Mesangial cell (primary cell): Measurements from ENCODE around the gene MED25. TPM values are rescaled to one million over a fixed set of nuclear protein-coding genes. Genes with fewer than 3 reads are reported as not detected.

Experiments used
- total RNA-seq: library from RNA; depleted of rRNA; stranded (reverse); fragments of >200 nt; gene quantifications from 2 replicates; pipeline ENCODE4 v1.2.3, GENCODE V29; 2015

The MED25 gene
- total RNA-seq: 36.0 and 48.4 TPM in 2 replicates

DNA sequence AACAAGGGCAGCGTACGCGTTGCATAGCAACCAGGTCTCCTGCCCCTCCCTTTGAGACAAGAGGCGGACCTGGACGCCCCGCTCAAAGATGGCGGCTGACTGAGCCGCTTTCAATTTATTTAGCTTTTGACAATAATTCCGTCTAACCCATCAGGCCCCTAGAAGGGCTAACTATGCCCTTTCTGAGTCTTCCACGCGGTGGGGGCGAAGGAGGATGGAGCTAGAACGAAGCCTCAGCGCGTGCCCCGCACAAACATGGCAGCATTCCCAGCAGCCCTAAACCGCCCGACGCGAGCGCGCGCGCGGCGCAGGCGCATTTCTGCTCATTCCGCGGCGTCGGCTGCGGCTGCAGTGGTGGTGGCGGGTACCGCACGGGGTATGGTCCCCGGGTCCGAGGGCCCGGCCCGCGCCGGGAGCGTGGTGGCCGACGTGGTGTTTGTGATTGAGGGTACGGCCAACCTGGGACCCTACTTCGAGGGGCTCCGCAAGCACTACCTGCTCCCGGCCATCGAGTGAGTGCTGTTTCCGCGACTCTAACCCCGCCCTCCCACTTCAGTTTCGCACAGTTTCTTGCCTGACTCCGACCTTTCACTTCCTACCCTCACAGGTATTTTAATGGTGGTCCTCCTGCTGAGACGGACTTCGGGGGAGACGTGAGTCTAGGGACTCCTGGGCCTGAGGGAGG is at the start of gene MED25:
Gene MED25 (plus strand): TSS at position 326 of the 685 bp plus-strand sequence. CDS start 53 bp downstream, at position 379.

DNA sequence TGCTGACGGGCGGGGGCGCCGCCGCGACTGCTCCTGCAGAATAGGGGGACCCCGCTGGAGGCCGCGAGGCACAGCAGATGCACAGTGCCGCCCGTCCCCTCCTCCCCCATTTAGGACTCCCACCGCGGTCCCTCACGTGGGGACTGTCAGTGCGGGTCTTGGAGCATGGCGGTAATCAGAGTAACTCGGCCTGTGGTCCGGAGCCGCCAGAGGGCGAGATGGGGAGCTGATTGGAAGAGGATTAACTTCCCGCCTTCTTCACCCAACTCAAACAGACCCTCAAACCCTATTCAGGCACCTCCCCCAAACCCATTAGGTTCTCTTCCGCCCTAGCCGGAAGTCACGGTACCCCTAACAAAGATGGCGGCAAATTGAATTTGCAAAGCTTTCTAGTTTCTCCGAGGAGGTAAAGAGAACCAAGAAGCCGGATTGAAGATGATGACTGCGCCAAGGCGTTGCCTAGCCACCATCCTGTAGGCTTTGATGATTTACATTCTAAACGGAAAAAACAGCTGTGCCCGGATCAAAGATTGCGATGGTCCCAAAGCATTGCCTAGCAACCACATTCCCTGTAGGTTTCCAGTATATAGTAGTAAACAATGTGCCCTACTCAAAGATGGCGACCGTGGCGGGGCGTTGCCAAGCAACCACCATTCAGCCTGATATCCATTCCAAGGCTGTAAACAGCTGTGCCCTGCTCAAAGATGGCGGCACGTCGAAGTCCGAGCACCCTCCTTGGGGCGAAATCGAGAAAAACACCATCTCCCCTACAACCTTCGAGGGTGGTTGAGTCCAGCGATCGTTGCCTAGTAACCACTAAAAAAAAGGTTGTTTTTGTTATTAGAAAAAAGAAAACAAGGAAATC is 4.9 kb upstream of the MED25 start, which contains the start of gene FUZ:
Gene FUZ (minus strand): TSS at position 296 of the 865 bp plus-strand sequence. CDS start 186 bp downstream, at position 110.

GRCh38 chr19:49850487-49851342 is 32.6 kb downstream of the MED25 start, which contains the start of gene PTOV1:
Gene PTOV1, plus strand, starts transcription at chr19:49851159.

DNA sequence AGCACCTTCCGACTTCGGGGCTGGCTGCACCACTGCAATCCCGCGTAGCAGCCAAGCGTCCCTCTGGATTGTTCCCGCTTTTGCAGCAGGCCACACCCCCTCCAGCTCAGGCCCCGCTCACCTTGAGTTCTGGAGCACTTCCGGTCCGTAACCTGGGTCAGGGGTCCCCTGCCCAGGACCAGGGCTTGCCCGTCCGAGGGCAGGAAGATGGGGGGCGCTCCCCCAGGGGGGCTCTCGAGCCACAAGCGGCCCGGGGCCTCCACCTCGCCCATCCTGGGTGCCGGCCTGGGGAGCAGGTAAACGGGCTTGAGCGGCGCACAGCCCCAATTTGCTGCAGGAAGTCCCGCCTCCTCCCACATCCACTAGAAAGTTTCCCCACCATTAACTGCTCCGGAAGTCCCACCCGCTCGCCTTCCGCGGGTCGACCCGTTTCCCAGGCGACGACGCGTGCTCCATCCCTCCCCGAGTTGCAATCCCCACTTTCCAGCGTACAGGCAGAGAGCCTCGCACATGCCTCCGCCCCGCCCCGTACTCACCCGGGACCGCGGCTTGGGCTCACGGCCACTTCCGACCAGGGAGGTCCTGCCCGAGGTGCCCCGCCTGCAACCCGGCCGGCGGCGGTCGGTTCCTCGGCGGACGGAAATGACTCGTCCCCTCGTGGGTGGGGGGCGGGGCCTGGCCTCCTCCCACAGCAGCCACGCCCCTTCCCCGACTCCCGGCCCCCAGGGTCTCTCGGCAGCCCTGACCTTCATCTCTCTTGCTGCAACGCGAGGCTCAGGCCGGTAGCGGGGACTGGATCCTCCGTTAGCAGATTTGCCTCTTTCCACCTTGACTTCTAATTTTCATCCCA is 49.1 kb downstream of the MED25 start, which contains the start of gene PNKP:
Gene PNKP (minus strand): TSS at position 644 of the 850 bp plus-strand sequence. CDS start 372 bp downstream, at position 272.

GRCh38 chr19:49877020-49877878 is 59.2 kb downstream of the MED25 start, which contains the start of the genes AKT1S1 and TBC1D17:
Gene AKT1S1, minus strand, starts transcription at chr19:49877355. Its CDS starts 4,060 bp downstream, at chr19:49873295.
Gene TBC1D17, plus strand, starts transcription at chr19:49877702. Its CDS starts 22 bp downstream, at chr19:49877724.

Other genes starting within 250 kb of the MED25 start
- gene NOSIP, start 237.7 kb upstream of the MED25 start, total RNA-seq: 135 and 207 TPM in 2 replicates
- gene PRRG2, start 237.0 kb upstream of the MED25 start, total RNA-seq: 0.16 and 1.1 TPM in 2 replicates
- gene PRR12, start 227.1 kb upstream of the MED25 start, total RNA-seq: 12.1 and 15.8 TPM in 2 replicates
- 71.7 and 112 TPM in 2 replicates for gene RRAS, start 178.1 kb upstream of the MED25 start, total RNA-seq
- 39.8 and 41.7 TPM in 2 replicates for gene SCAF1, start 176.1 kb upstream of the MED25 start, total RNA-seq
- 86.6 and 127 TPM in 2 replicates for gene IRF3, start 152.4 kb upstream of the MED25 start, total RNA-seq
- 20.0 and 67.8 TPM in 2 replicates for gene BCL2L12, start 152.4 kb upstream of the MED25 start, total RNA-seq
- gene PRMT1, start 141.0 kb upstream of the MED25 start, total RNA-seq: 222 and 459 TPM in 2 replicates
- gene ADM5, start 128.7 kb upstream of the MED25 start, total RNA-seq: 0.38 and 0.49 TPM in 2 replicates
- gene CPT1C, start 127.2 kb upstream of the MED25 start, total RNA-seq: 4.4 and 30.8 TPM in 2 replicates
- gene TSKS, start 55.0 kb upstream of the MED25 start, total RNA-seq: not detected in 2 replicates
- gene AP2A1, start 51.3 kb upstream of the MED25 start, total RNA-seq: 149 and 166 TPM in 2 replicates
- 22.3 and 33.6 TPM in 2 replicates for gene FUZ, start 5.0 kb upstream of the MED25 start, total RNA-seq
- 106 and 159 TPM in 2 replicates for gene PTOV1, start 32.9 kb downstream of the MED25 start, total RNA-seq
- 47.2 and 60.3 TPM in 2 replicates for gene PNKP, start 49.3 kb downstream of the MED25 start, total RNA-seq
- 36.3 and 38.9 TPM in 2 replicates for gene AKT1S1, start 59.1 kb downstream of the MED25 start, total RNA-seq
- 24.3 and 39.8 TPM in 2 replicates for gene TBC1D17, start 59.4 kb downstream of the MED25 start, total RNA-seq
- gene IL4I1, start 78.6 kb downstream of the MED25 start, total RNA-seq: 2.3 and 4.4 TPM in 2 replicates
- 9.9 and 11.8 TPM in 2 replicates for gene ATF5, start 110.9 kb downstream of the MED25 start, total RNA-seq
- 43.6 and 92.2 TPM in 2 replicates for gene NUP62, start 111.2 kb downstream of the MED25 start, total RNA-seq
- not detected in 2 replicates for gene SIGLEC11, start 142.9 kb downstream of the MED25 start, total RNA-seq
- gene VRK3, start 207.1 kb downstream of the MED25 start, total RNA-seq: 29.7 and 30.7 TPM in 2 replicates
- 3.9 and 5.7 TPM in 2 replicates for gene ZNF473, start 207.7 kb downstream of the MED25 start, total RNA-seq